Gastrocnemius medialis (tissue), 4 donors: ENCODE data around the gene ANKRD55. TPM values are rescaled to one million over a fixed set of nuclear protein-coding genes. Genes with fewer than 3 reads are reported as not detected.

Experiments
- ATAC-seq, 2 donors: fragments of 150-250 bp; one replicate each; pipeline ENCODE4 v1.9.1; 2016
- DNase-seq, 2 donors: peaks; one replicate each; pipeline ENCODE4 v3.0.0-alpha.2; 2019
- H3K27ac ChIP-seq, 4 donors: fragments of 200-600 bp; sonication (generic); 1 replicate in 1 of 4; 2 replicates in 3 of 4; pipeline ENCODE4 v1.5.1; 2016 to 2018; ENCODE audit warnings: mild to moderate bottlenecking in 2 of 4, moderate library complexity in 1 of 4
- H3K27me3 ChIP-seq, 3 donors: fragments of 200-600 bp; sonication (generic) in 2 of 3; 1 replicate in 1 of 3; 2 replicates in 2 of 3; pipeline versions ENCODE4 v1.5.1 to v1.6.0; 2016 to 2019; ENCODE audit warnings: mild to moderate bottlenecking in 1 of 3, moderate library complexity in 1 of 3
- H3K36me3 ChIP-seq, 2 donors: fragments of 200-600 bp; sonication (generic) in 1 of 2; one replicate each; pipeline ENCODE4 v1.5.1; 2017 to 2018
- H3K4me1 ChIP-seq, 2 donors: fragments of 200-600 bp; sonication (generic) in 1 of 2; one replicate each; pipeline ENCODE4 v1.5.1; 2016 to 2017; ENCODE audit warnings: mild to moderate bottlenecking in 2 of 2
- H3K4me3 ChIP-seq, 4 donors: fragments of 200-600 bp; sonication (generic) in 3 of 4; 1 replicate in 1 of 4; 2 replicates in 3 of 4; pipeline ENCODE4 v1.5.1; 2016 to 2019; ENCODE audit warnings: mild to moderate bottlenecking in 2 of 4
- H3K9me3 ChIP-seq, 3 donors: fragments of 200-600 bp; sonication (generic) in 2 of 3; 1 replicate in 1 of 3; 2 replicates in 2 of 3; pipeline ENCODE4 v1.5.1; 2016 to 2019
- POLR2A ChIP-seq, 2 donors: fragments of 450-650 bp; IDR thresholded peaks; one replicate each; pipeline ENCODE4 v1.6.1; 2017; ENCODE audit warnings: antibody characterized with exemption in 2 of 2, mild to moderate bottlenecking in 2 of 2, moderate library complexity in 2 of 2
- in situ Hi-C, 4 donors: fragments of 200-750 bp; cut with MboI; loops; one replicate each; pipeline versions ENCODE4 v1.15.0 to v1.8.0; 2017; ENCODE audit warnings: low sequenced_read_pairs in 4 of 4
- intact Hi-C: fragments of 100-400 bp; cut with DNase I; formaldehyde crosslinking; loops from one replicate; pipeline ENCODE4 v1.15.1; 2023; ENCODE audit warnings: low total_unique reads
- total RNA-seq, 4 donors: library from RNA; depleted of rRNA; stranded (reverse); fragments of >200 nt; gene quantifications; one replicate each; pipeline versions ENCODE4 v1.1.0 to v1.2.3, GENCODE V29; 2016
- TF ChIP-seq, protein P1 (sequence below), 5 experiments: fragments of 450-650 bp in 3 of 5; fragments of 200-600 bp in 2 of 5; sonication (generic) in 2 of 5; IDR thresholded peaks in 4 of 5; conservative IDR thresholded peaks in 1 of 5; 1 replicate in 4 of 5; 2 replicates in 1 of 5; pipeline ENCODE4 v1.5.1; 2016 to 2019; ENCODE audit warnings: antibody characterized with exemption in 5 of 5, mild to moderate bottlenecking in 3 of 5, moderate library complexity in 3 of 5

ANKRD55 gene
- total RNA-seq, 4 donors from 2014 or later: not detected

DNA sequence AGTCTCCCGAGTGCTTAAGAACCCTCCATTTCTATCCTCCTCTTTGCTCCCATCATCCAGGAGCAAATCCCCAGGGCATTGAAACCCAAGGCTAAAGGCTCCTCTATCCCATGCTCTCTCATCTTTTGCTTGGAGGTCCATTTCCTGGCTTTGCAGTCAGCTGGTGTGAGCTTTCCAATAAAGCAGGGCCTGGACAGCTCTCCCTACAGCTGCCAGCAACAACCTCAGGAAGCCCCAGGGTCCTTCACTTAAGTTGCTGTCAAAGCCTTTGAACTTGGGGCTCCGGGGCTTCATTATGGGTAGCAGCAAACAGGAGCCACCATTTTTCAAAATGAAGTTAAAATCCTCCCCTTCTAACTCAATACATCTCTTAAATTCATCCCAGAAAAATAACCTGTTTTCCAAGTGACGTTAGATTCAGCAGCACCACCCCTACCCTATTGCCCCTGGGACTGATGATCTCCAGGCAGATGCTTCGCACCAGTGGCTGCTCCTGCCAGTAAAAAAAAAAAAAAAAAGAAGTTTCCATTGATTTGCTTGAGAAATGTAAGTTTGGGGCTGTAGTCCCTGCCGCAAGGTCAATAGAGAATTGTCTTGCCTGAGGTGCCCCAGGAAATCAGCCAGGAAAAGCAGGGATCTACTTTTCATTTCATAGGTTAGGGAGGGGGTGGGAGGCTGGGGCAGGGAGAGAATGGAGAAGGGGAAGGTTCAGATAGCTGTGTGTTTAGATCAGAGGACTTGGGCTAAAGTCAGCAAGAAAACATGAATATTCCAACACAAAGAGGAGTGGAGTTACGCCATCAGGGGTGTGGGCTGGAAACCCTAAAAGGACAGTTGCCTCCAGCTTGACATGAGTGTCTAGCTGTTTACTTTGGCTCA, 154.6 kb downstream of the ANKRD55 start:
- intact Hi-C loops (loop anchor here (5.0 kb wide), 1 partner anchor 99 kb away; no protein-coding TSS in a partner anchor), in situ Hi-C loops (no loop called here)
- no peaks in the 10 kb centered on the region for H3K27me3 ChIP-seq
- ATAC-seq: peak; percentile 42 to 61
- peaks cover 4 to 10% of the 10 kb centered on the region in 2 donors for H3K4me1 ChIP-seq
- no peak for TF ChIP-seq POLR2A (IDR thresholded peaks at IDR 0.05)
- TF ChIP-seq, protein P1, sequence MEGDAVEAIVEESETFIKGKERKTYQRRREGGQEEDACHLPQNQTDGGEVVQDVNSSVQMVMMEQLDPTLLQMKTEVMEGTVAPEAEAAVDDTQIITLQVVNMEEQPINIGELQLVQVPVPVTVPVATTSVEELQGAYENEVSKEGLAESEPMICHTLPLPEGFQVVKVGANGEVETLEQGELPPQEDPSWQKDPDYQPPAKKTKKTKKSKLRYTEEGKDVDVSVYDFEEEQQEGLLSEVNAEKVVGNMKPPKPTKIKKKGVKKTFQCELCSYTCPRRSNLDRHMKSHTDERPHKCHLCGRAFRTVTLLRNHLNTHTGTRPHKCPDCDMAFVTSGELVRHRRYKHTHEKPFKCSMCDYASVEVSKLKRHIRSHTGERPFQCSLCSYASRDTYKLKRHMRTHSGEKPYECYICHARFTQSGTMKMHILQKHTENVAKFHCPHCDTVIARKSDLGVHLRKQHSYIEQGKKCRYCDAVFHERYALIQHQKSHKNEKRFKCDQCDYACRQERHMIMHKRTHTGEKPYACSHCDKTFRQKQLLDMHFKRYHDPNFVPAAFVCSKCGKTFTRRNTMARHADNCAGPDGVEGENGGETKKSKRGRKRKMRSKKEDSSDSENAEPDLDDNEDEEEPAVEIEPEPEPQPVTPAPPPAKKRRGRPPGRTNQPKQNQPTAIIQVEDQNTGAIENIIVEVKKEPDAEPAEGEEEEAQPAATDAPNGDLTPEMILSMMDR (IDR thresholded peaks at IDR 0.05 in 4 of 5, conservative IDR thresholded peaks at IDR 0.05 in 1 of 5): no peak
- peak overlapping the region; percentile 39 to 63 (median 51) for H3K27ac ChIP-seq
- no peak overlapping the region for H3K4me3 ChIP-seq
- H3K36me3 ChIP-seq: no peaks in the 10 kb centered on the region
- H3K9me3 ChIP-seq: no peaks in the 10 kb centered on the region
- peak; percentile 31 to 68 for DNase-seq

DNA sequence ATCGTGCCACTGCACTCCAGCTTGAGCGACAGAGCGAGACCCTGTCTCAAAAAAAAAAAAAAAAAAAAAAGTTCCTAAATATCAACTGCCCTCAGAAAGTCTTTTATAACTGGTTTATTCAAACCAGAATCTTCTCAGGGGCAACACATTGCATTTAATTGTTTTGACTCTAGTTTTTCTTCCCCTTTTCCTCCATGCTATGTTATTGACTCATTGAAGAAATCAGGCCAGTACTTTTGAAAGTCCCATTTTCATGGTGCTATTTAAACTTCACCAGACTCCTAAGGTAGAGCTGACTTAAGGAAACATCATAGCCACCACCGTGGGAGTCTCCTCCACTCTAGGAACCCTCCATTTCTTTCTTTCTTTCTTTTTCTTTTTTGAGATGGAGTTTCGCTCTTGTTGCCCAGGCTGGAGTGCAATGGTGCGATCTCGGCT, 155.3 kb downstream of the ANKRD55 start:
- Histone ChIP-seq H3K4me3 (no peak overlapping the region), H3K27me3 (no peaks in the 10 kb centered on the region), H3K4me1 (peaks cover 4 to 10% of the 10 kb centered on the region in 2 donors), H3K36me3 (no peaks in the 10 kb centered on the region), H3K9me3 (no peaks in the 10 kb centered on the region), H3K27ac (peak overlapping the region; percentile 39 to 63 (median 51))
- in situ Hi-C loops (no loop called here), intact Hi-C loops (loop anchor here (5.0 kb wide), 1 partner anchor 99 kb away; no protein-coding TSS in a partner anchor)
- ATAC-seq (no peak), DNase-seq (no peak)
- TF ChIP-seq, protein P1 (IDR thresholded peaks at IDR 0.05 in 4 of 5, conservative IDR thresholded peaks at IDR 0.05 in 1 of 5): no peak
- no peak for TF ChIP-seq POLR2A (IDR thresholded peaks at IDR 0.05)

DNA sequence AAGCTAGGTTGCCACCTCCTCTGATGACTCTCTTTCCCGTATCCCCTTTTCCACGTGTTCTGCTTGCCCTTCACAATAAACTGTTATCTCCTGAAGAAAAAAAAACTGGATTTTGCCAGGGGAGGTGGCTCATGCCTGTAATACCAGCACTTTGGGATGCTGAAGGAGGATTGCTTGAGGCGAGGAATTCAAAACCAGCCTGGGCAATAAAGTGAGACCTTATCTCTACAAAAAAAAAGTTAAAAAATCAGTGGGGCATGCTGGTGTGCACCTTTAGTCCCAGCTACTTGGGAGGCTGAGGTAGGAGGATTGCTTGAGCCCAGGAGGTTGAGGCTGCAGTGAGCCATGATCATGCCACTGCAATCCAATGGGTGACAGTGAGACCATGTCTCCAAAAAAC, 156.6 kb downstream of the ANKRD55 start:
- Histone ChIP-seq H3K4me3 (no peak overlapping the region), H3K4me1 (peaks cover 4 to 13% of the 10 kb centered on the region in 2 donors), H3K27me3 (no peaks in the 10 kb centered on the region), H3K9me3 (no peaks in the 10 kb centered on the region), H3K36me3 (no peaks in the 10 kb centered on the region), H3K27ac (peak overlapping the region in 1 of 4 donors; percentile 43)
- TF ChIP-seq, protein P1 (IDR thresholded peaks at IDR 0.05 in 4 of 5, conservative IDR thresholded peaks at IDR 0.05 in 1 of 5): no peak
- no peak for TF ChIP-seq POLR2A (IDR thresholded peaks at IDR 0.05)
- DNase-seq: no peak
- no peak for ATAC-seq
- in situ Hi-C loops (no loop called here), intact Hi-C loops (loop anchor here (5.0 kb wide), 1 partner anchor 101 kb away; no protein-coding TSS in a partner anchor)

DNA sequence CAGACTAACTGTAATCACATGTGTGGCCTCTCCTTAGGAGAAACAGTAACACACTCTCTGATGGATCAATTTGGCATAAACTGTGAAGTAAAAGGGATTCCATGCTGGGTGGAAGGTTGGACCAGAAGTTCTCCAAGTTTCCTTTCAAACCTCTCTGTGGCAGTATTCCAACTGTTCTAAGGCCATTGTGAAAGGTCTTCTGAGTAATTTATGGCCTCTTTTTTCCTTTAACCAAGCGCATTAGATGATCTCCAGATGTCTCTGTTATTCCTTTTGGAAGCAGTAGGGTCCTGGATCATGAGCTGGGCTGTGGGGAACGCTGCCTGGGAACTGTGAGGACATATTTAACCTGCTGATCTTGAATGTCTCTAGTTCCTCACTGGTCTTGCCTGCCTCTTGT, 157.8 kb downstream of the ANKRD55 start:
- Histone ChIP-seq H3K36me3 (no peaks in the 10 kb centered on the region), H3K4me1 (peaks cover 0 to 10% of the 10 kb centered on the region in 2 donors), H3K27me3 (no peaks in the 10 kb centered on the region), H3K4me3 (no peak overlapping the region), H3K27ac (peak overlapping the region; percentile 43 to 72 (median 62)), H3K9me3 (no peaks in the 10 kb centered on the region)
- no peak for TF ChIP-seq POLR2A (IDR thresholded peaks at IDR 0.05)
- TF ChIP-seq, protein P1 (IDR thresholded peaks at IDR 0.05 in 4 of 5, conservative IDR thresholded peaks at IDR 0.05 in 1 of 5): no peak
- in situ Hi-C loops (no loop called here), intact Hi-C loops (loop anchor here (5.0 kb wide), 1 partner anchor 102 kb away; no protein-coding TSS in a partner anchor)
- ATAC-seq (peak; percentile 52 to 72), DNase-seq (peak; percentile 30 to 69)
